HL-60 (cell line): ENCODE data around the gene PDE6C.

Source experiments
- DNase-seq, 2 experiments: peaks; one replicate each; pipeline ENCODE4 v3.0.0-alpha.2; 2010 to 2020; ENCODE audit warnings: low read depth in 1 of 2, low spot score in 1 of 2
- H3K27ac ChIP-seq: fragments of 250-450 bp; sonication (Bioruptor Pico); replicated peaks from 2 replicates; pipeline ENCODE4 v1.5.1; 2020; ENCODE audit warnings: mild to moderate bottlenecking, moderate library complexity
- H3K27me3 ChIP-seq: fragments of 250-450 bp; sonication (Bioruptor Pico); 2 replicates; pipeline ENCODE4 v1.5.1; 2021; ENCODE audit warnings: mild to moderate bottlenecking, moderate library complexity; ENCODE audit not compliant: insufficient read depth, poor library complexity, severe bottlenecking
- H3K4me3 ChIP-seq: replicated peaks from 2 replicates; pipeline ENCODE4 v1.5.1; 2011; ENCODE audit warnings: mild to moderate bottlenecking, control low read depth, low read length; ENCODE audit not compliant: insufficient read depth
- CTCF ChIP-seq: IDR thresholded peaks from one replicate; pipeline ENCODE4 v1.5.1; 2011; ENCODE audit warnings: low read length, control low read depth, inconsistent platforms; ENCODE audit not compliant: insufficient read depth
- GABPA ChIP-seq: IDR thresholded peaks from 2 replicates; pipeline ENCODE4 v1.6.1; 2012; ENCODE audit warnings: low read depth
- POLR2AphosphoS5 ChIP-seq: IDR thresholded peaks from 2 replicates; pipeline ENCODE4 v1.6.1; 2012; ENCODE audit warnings: low read depth
- REST ChIP-seq: IDR thresholded peaks from 2 replicates; pipeline ENCODE4 v1.6.1; 2012; ENCODE audit warnings: low read depth; ENCODE audit not compliant: insufficient replicate concordance
- SPI1 ChIP-seq: IDR thresholded peaks from 2 replicates; pipeline ENCODE4 v1.6.1; 2012; ENCODE audit warnings: low read depth, mild to moderate bottlenecking, borderline replicate concordance

Gene PDE6C

GRCh38 chr10:93601774-93602162 is 10.6 kb upstream of the PDE6C start:
- Histone ChIP-seq H3K27ac (no peak overlapping the region), H3K4me3 (no peak overlapping the region), H3K27me3 (peaks cover 16% of the 10 kb centered on the region)
- TF ChIP-seq POLR2AphosphoS5 (no peak), CTCF (no peak), SPI1 (no peak), GABPA (no peak)
- no peak for DNase-seq

- Histone ChIP-seq H3K27ac (no peak overlapping the region), H3K4me3 (no peak overlapping the region), H3K27me3 (peaks cover 16% of the 10 kb centered on the region)
- DNase-seq: no peak
- TF ChIP-seq POLR2AphosphoS5 (no peak), GABPA (no peak), REST (no peak), CTCF (no peak), SPI1 (no peak)
Observed at GRCh38 chr10:93603023-93603422, 9.3 kb upstream of the PDE6C start.

- DNase-seq: no peak
- Histone ChIP-seq H3K27ac (no peak overlapping the region), H3K4me3 (no peak overlapping the region), H3K27me3 (peaks cover 16% of the 10 kb centered on the region)
- TF ChIP-seq SPI1 (peak; percentile 80), GABPA (no peak)
Observed at GRCh38 chr10:93604146-93604545, 8.2 kb upstream of the PDE6C start.

- Histone ChIP-seq H3K27me3 (peaks cover 2% of the 10 kb centered on the region), H3K4me3 (no peak overlapping the region), H3K27ac (no peak overlapping the region)
- DNase-seq: no peak
- no peak for TF ChIP-seq GABPA
- no peak for TF ChIP-seq POLR2AphosphoS5
- TF ChIP-seq SPI1: no peak
- no peak for TF ChIP-seq CTCF
- TF ChIP-seq REST: no peak
Observed at GRCh38 chr10:93608421-93608820, 3.9 kb upstream of the PDE6C start.
